Kidney (tissue), 14 donors: ENCODE data around the gene ACIN1. TPM values are rescaled to one million over a fixed set of nuclear protein-coding genes. Genes with fewer than 3 reads are reported as not detected.

ENCODE experiments used
- DNase-seq, 5 donors: peaks; one replicate each; pipeline ENCODE4 v3.0.0-alpha.2; 2013 to 2020
- FAIRE-seq: peaks from 2 replicates; lab custom pipeline; 2012; peaks lifted over from hg19 to GRCh38; lab: Jason Lieb, UNC
- H3K27ac ChIP-seq, 2 donors: one replicate each; pipeline ENCODE4 v1.7.0; 2013; ENCODE audit warnings: low read depth in 2 of 2, low read length in 2 of 2, inconsistent platforms in 1 of 2
- H3K27me3 ChIP-seq: one replicate; pipeline ENCODE4 v1.7.1; 2013; ENCODE audit warnings: low read length, inconsistent platforms; ENCODE audit not compliant: control insufficient read depth, insufficient read depth
- H3K36me3 ChIP-seq, 3 donors: one replicate each; pipeline versions ENCODE4 v1.7.0 to v1.7.1; 2013; ENCODE audit warnings: low read length in 3 of 3, control low read depth in 1 of 3, inconsistent platforms in 1 of 3; ENCODE audit not compliant: insufficient read depth in 3 of 3, control insufficient read depth in 2 of 3
- H3K4me1 ChIP-seq, 3 donors: one replicate each; pipeline versions ENCODE4 v1.7.0 to v1.7.1; 2013; ENCODE audit warnings: low read length in 3 of 3, inconsistent platforms in 1 of 3, low read depth in 1 of 3; ENCODE audit not compliant: control insufficient read depth in 2 of 3, insufficient read depth in 2 of 3
- H3K4me3 ChIP-seq, 3 donors: one replicate each; pipeline versions ENCODE4 v1.7.0 to v1.8.1; 2013; ENCODE audit warnings: low read length in 3 of 3, control low read depth in 1 of 3, inconsistent platforms in 1 of 3
- H3K9ac ChIP-seq, 3 donors: one replicate each; pipeline versions ENCODE4 v1.7.0 to v1.7.1; 2013; ENCODE audit warnings: low read length in 3 of 3, control low read depth in 1 of 3, inconsistent platforms in 1 of 3
- H3K9me3 ChIP-seq, 3 donors: one replicate each; pipeline versions ENCODE4 v1.7.0 to v1.7.1; 2013; ENCODE audit warnings: low read length in 3 of 3, control low read depth in 1 of 3, inconsistent platforms in 1 of 3; ENCODE audit not compliant: control insufficient read depth in 2 of 3, insufficient read depth in 1 of 3
- intact Hi-C: fragments of 100-400 bp; cut with DNase I; formaldehyde crosslinking; loops from one replicate; pipeline ENCODE4 v1.11.1; 2022
- polyA plus RNA-seq: library from polyadenylated mRNA; stranded (reverse); fragments of 350-450 nt; fragmentation: Illumina TruSeq; extraction: RNeasy Lipid Tissue Mini Kit (QIAGEN cat#74804); gene quantifications from one replicate; pipeline ENCODE4 v1.2.3, GENCODE V29; 2014; ENCODE audit warnings: low read depth, low replicate concordance; ENCODE audit not compliant: insufficient read depth
- total RNA-seq: library from RNA; stranded (reverse); fragmentation: NEBNext Ultra II Directional; extraction: Animal tissue kit (Norgen Biotek cat#: 25700); gene quantifications from one replicate; pipeline ENCODE4 v1.2.1, GENCODE V29; 2021
- TF ChIP-seq, protein P1 (sequence below): IDR thresholded peaks from 3 replicates; pipeline ENCODE4 v1.5.1; 2012; ENCODE audit warnings: mild to moderate bottlenecking, moderate library complexity, borderline replicate concordance; ENCODE audit not compliant: insufficient read depth; ENCODE audit errors: extremely low read depth
- donor health status: control.
- donor health status: control.
- donor health status: control.
- donor health status: control.
- donor health status: control.
- donor health status: DM: yes; HTN: yes; CAD: no.
- donor health status: Normal renal cell carcinoma (clear cell type).

ACIN1 gene
- total and polyA plus RNA-seq, 2 donors from 2014 or later = 54.9 to 150 TPM

GRCh38 chr14:23129759-23130316 lies 34.9 kb upstream of the ACIN1 start:
- peaks cover 0 to 26% (median 23%) of the 10 kb centered on the region in 3 donors for H3K36me3 ChIP-seq
- H3K27me3 ChIP-seq = no peaks in the 10 kb centered on the region
- no peaks in the 10 kb centered on the region for H3K9me3 ChIP-seq
- no peak overlapping the region for H3K4me3 ChIP-seq
- TF ChIP-seq, protein P1, sequence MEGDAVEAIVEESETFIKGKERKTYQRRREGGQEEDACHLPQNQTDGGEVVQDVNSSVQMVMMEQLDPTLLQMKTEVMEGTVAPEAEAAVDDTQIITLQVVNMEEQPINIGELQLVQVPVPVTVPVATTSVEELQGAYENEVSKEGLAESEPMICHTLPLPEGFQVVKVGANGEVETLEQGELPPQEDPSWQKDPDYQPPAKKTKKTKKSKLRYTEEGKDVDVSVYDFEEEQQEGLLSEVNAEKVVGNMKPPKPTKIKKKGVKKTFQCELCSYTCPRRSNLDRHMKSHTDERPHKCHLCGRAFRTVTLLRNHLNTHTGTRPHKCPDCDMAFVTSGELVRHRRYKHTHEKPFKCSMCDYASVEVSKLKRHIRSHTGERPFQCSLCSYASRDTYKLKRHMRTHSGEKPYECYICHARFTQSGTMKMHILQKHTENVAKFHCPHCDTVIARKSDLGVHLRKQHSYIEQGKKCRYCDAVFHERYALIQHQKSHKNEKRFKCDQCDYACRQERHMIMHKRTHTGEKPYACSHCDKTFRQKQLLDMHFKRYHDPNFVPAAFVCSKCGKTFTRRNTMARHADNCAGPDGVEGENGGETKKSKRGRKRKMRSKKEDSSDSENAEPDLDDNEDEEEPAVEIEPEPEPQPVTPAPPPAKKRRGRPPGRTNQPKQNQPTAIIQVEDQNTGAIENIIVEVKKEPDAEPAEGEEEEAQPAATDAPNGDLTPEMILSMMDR = no peak
- H3K27ac ChIP-seq = no peak overlapping the region
- DNase-seq (no peak), FAIRE-seq (no peak)
- H3K4me1 ChIP-seq = peaks cover 0 to 3% (median 0%) of the 10 kb centered on the region in 3 donors
- H3K9ac ChIP-seq = peak overlapping the region in 1 of 3 donors; percentile 17
- intact Hi-C loops = no loop called here

- Histone ChIP-seq H3K9me3 (no peaks in the 10 kb centered on the region), H3K36me3 (peaks cover 0 to 26% (median 23%) of the 10 kb centered on the region in 3 donors), H3K27me3 (no peaks in the 10 kb centered on the region), H3K4me3 (no peak overlapping the region), H3K27ac (no peak overlapping the region), H3K9ac (peak overlapping the region in 1 of 3 donors; percentile 17), H3K4me1 (peaks cover 0 to 3% (median 0%) of the 10 kb centered on the region in 3 donors)
- intact Hi-C loops = no loop called here
- no peak for FAIRE-seq
- TF ChIP-seq, protein P1 = no peak
- DNase-seq = no peak
Observed at GRCh38 chr14:23128969-23129758, 34.2 kb upstream of the ACIN1 start.

DNA sequence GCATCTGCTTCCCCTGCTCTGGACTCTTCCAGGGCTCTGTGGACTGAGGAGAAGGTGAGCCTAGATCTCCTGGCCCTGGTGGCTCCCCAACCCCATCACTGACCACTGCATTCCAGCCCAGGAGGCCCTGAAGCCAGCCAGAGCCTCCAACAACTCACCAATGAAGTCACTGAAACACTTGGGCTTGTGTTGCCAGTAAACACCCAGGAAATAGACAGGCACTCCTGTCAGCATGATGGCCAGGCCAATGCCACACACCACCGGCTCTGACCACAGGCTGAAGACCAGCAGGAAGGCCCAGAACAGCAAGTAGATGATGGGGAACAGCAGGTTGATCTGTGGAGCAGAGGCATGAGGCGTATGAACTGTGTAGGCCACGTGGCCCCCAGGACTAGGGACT lies 32.9 kb upstream of the ACIN1 start:
- FAIRE-seq = no peak
- intact Hi-C loops = no loop called here
- Histone ChIP-seq H3K27ac (no peak overlapping the region), H3K9ac (no peak overlapping the region), H3K4me3 (no peak overlapping the region), H3K4me1 (peaks cover 0 to 3% (median 0%) of the 10 kb centered on the region in 3 donors), H3K27me3 (no peaks in the 10 kb centered on the region), H3K9me3 (no peaks in the 10 kb centered on the region), H3K36me3 (peaks cover 0 to 26% (median 23%) of the 10 kb centered on the region in 3 donors)
- no peak for DNase-seq
- TF ChIP-seq, protein P1 = no peak
